Keratinocyte (primary cell): ENCODE results near the gene PDE8A. TPM values are rescaled to one million over a fixed set of nuclear protein-coding genes. Genes with fewer than 3 reads are reported as not detected.

Source experiments
- DNase-seq: peaks from one replicate; pipeline ENCODE4 v3.0.0-alpha.2; 2011; ENCODE audit warnings: low read depth, missing footprints, low spot score
- FAIRE-seq: peaks from 2 replicates; lab custom pipeline; 2011; peaks lifted over from hg19 to GRCh38; lab: Jason Lieb, UNC
- H2AFZ ChIP-seq: 2 replicates; pipeline ENCODE4 v1.6.0; 2012; ENCODE audit warnings: low read length, control low read depth, inconsistent platforms; ENCODE audit not compliant: control insufficient read depth
- H3K27ac ChIP-seq: 2 replicates; pipeline ENCODE4 v1.5.1; 2011; ENCODE audit warnings: low read length; ENCODE audit not compliant: control insufficient read depth, insufficient read depth
- H3K27me3 ChIP-seq: 3 replicates; pipeline ENCODE4 v1.6.0; 2011; ENCODE audit warnings: low read length; ENCODE audit not compliant: control insufficient read depth, insufficient read depth; ENCODE audit errors: extremely low read depth
- H3K36me3 ChIP-seq, 2 experiments: 2 replicates in 1 of 2; 3 replicates in 1 of 2; pipeline ENCODE4 v1.5.1; 2011; ENCODE audit warnings: low read length in 2 of 2, mild to moderate bottlenecking in 1 of 2; ENCODE audit not compliant: control insufficient read depth in 2 of 2, insufficient read depth in 2 of 2; ENCODE audit errors: extremely low read depth in 1 of 2
- H3K4me1 ChIP-seq: 3 replicates; pipeline ENCODE4 v1.5.1; 2011; ENCODE audit warnings: low read length; ENCODE audit not compliant: control insufficient read depth, insufficient read depth; ENCODE audit errors: extremely low read depth
- H3K4me2 ChIP-seq: 3 replicates; pipeline ENCODE4 v1.6.0; 2011; ENCODE audit warnings: low read depth, low read length; ENCODE audit not compliant: control insufficient read depth, insufficient read depth; ENCODE audit errors: extremely low read depth
- H3K4me3 ChIP-seq, 3 experiments: fragments of 200-600 bp in 1 of 3; sonication (generic) in 1 of 3; 2 replicates in 2 of 3; 3 replicates in 1 of 3; pipeline ENCODE4 v1.5.1; 2011 to 2016; ENCODE audit warnings: low read length in 3 of 3, mild to moderate bottlenecking in 3 of 3, control low read depth in 2 of 3, inconsistent platforms in 1 of 3, low read depth in 1 of 3, mixed read lengths in 1 of 3, mixed run types in 1 of 3, moderate library complexity in 1 of 3; ENCODE audit not compliant: control insufficient read depth in 2 of 3, insufficient read depth in 2 of 3; ENCODE audit errors: extremely low read depth in 1 of 3
- H3K79me2 ChIP-seq: 2 replicates; pipeline ENCODE4 v1.6.0; 2012; ENCODE audit warnings: low read length; ENCODE audit not compliant: control insufficient read depth, insufficient read depth
- H3K9ac ChIP-seq: 3 replicates; pipeline ENCODE4 v1.6.0; 2011; ENCODE audit warnings: low read length; ENCODE audit not compliant: control insufficient read depth, insufficient read depth; ENCODE audit errors: extremely low read depth
- H3K9me1 ChIP-seq: 3 replicates; pipeline ENCODE4 v1.6.0; 2011; ENCODE audit warnings: low read length; ENCODE audit not compliant: control insufficient read depth, insufficient read depth; ENCODE audit errors: extremely low read depth
- H3K9me3 ChIP-seq: 2 replicates; pipeline ENCODE4 v1.5.1; 2012; ENCODE audit warnings: low read depth, low read length; ENCODE audit not compliant: control insufficient read depth
- H4K20me1 ChIP-seq: 3 replicates; pipeline ENCODE4 v1.6.0; 2011; ENCODE audit warnings: low read length; ENCODE audit not compliant: control insufficient read depth, insufficient read depth; ENCODE audit errors: extremely low read depth
- CTCF ChIP-seq, 3 experiments: IDR thresholded peaks in 1 of 3; conservative IDR thresholded peaks in 1 of 3; optimal IDR thresholded peaks in 1 of 3; 2 replicates in 2 of 3; 3 replicates in 1 of 3; pipeline versions ENCODE3 to v1.5.1; 2011; ENCODE audit warnings: low read length in 3 of 3, mild to moderate bottlenecking in 3 of 3, moderate library complexity in 2 of 3, control low read depth in 1 of 3, inconsistent platforms in 1 of 3; ENCODE audit not compliant: insufficient read depth in 2 of 3; ENCODE audit errors: extremely low read depth in 1 of 3
- EZH2 ChIP-seq: IDR thresholded peaks from one replicate; pipeline ENCODE4 v1.6.1; 2012; ENCODE audit warnings: inconsistent platforms, mild to moderate bottlenecking, low read length, moderate library complexity
- dilution Hi-C: fragments of 300-500 bp; cut with MboI; formaldehyde crosslinking; loops from one replicate; pipeline ENCODE4 v1.7.0; 2020; ENCODE audit warnings: low sequenced_read_pairs; ENCODE audit not compliant: extremely low pct_ligation_motif_present
- polyA plus RNA-seq, 5 experiments: library from polyadenylated mRNA; depleted of rRNA in 3 of 5; stranded (reverse) in 3 of 5; stranded (forward) in 1 of 5; unstranded in 1 of 5; fragments of >200 nt; gene quantifications; 1 replicate in 1 of 5; 2 replicates in 3 of 5; 3 replicates in 1 of 5; pipeline versions ENCODE4 v1.2.1 to v1.2.3, GENCODE V29; 2011 to 2012; ENCODE audit warnings: missing spikeins in 2 of 5, low read depth in 1 of 5, low replicate concordance in 1 of 5

The PDE8A gene
- polyA plus RNA-seq, 1 donor (not counting 4 experiments of a cell fraction or from before 2014, with no cell fraction given): 24.1 TPM

DNA sequence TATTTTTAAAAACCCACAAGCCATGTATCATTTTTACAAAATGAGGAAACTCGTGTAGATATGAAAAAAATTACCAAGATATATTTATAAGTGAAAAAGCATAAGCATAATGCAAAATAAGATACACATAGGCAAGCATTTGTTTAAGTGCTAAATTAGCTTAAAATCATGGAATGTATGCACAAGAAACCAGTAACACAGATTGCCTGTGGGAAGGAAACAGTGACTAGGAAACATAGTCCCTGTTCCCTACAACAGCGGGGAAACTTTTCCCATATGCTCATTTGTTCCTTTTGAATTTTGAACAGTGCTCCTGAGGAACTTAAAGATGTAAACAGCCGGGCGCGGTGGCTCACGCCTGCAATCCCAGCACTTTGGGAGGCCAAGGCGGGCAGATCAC, 169.5 kb downstream of the PDE8A start:
- H3K4me3 ChIP-seq: no peak overlapping the region
- FAIRE-seq (no peak), DNase-seq (no peak)
- no peak overlapping the region for H2AFZ ChIP-seq
- no peaks in the 10 kb centered on the region for H4K20me1 ChIP-seq
- no peaks in the 10 kb centered on the region for H3K9me3 ChIP-seq
- H3K9me1 ChIP-seq: no peaks in the 10 kb centered on the region
- no peak overlapping the region for H3K27ac ChIP-seq
- H3K79me2 ChIP-seq: no peaks in the 10 kb centered on the region
- no peaks in the 10 kb centered on the region for H3K4me1 ChIP-seq
- no peaks in the 10 kb centered on the region for H3K27me3 ChIP-seq
- TF ChIP-seq CTCF (optimal IDR thresholded peaks at IDR 0.05 in 1 of 3, IDR thresholded peaks at IDR 0.05 in 1 of 3, conservative IDR thresholded peaks at IDR 0.05 in 1 of 3; ENCODE audit: extremely low read depth in 1 of 3, insufficient read depth in 2 of 3, low read length in 3 of 3): no peak
- no peak for TF ChIP-seq EZH2
- dilution Hi-C loops: no loop called here
- no peak overlapping the region for H3K9ac ChIP-seq
- no peaks in the 10 kb centered on the region for H3K36me3 ChIP-seq
- no peak overlapping the region for H3K4me2 ChIP-seq

DNA sequence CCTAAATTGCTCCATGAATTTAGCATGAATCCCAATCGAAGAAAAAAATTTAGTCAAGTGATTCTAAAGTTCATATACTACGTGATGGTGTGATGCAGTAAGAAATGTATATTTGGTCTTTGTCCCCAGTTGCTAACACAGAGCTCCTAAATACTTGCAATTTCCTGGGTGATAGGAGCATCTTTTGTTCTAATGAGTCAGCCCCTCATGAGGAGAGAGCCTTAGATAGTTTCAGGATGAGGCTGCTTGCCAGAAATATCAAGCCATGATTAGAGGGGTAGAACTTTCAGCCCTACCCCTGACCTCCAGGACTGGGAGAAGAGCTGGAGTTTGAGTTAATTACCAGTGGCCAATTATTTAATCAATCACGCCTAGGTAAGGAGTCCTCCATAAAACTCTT, 170.2 kb downstream of the PDE8A start:
- Histone ChIP-seq H3K36me3 (no peaks in the 10 kb centered on the region), H3K27ac (no peak overlapping the region), H3K9ac (no peak overlapping the region), H3K4me3 (no peak overlapping the region), H3K4me1 (no peaks in the 10 kb centered on the region), H3K4me2 (no peak overlapping the region), H3K9me3 (no peaks in the 10 kb centered on the region), H4K20me1 (no peaks in the 10 kb centered on the region), H2AFZ (no peak overlapping the region), H3K79me2 (no peaks in the 10 kb centered on the region), H3K9me1 (no peaks in the 10 kb centered on the region), H3K27me3 (no peaks in the 10 kb centered on the region)
- no peak for FAIRE-seq
- TF ChIP-seq CTCF (optimal IDR thresholded peaks at IDR 0.05 in 1 of 3, IDR thresholded peaks at IDR 0.05 in 1 of 3, conservative IDR thresholded peaks at IDR 0.05 in 1 of 3; ENCODE audit: extremely low read depth in 1 of 3, insufficient read depth in 2 of 3, low read length in 3 of 3) (no peak), EZH2 (no peak)
- dilution Hi-C loops: no loop called here
- no peak for DNase-seq
